HCT116 (cell line): ENCODE results near the gene CLEC3B. TPM values are rescaled to one million over a fixed set of nuclear protein-coding genes. Genes with fewer than 3 reads are reported as not detected.

Experiments used
- ATAC-seq: fragments of 200-7000 bp; cut with Tn5 transposase; 2 replicates; pipeline ENCODE4 v1.9.1; 2020; ENCODE audit warnings: mild to moderate bottlenecking, moderate library complexity
- BruUV-seq: library from RNA; stranded (reverse); fragments of 400-500 nt; replicated peaks from 2 replicates; lab custom pipeline; 2021; lab: Mats Ljungman, UMichigan
- CTCF ChIA-PET: fragments of 300-600 bp; sonication (Branson Sonifier 250); formaldehyde crosslinking; loops from one replicate; lab custom pipeline; 2021; ENCODE audit warnings: antibody characterized with exemption; lab: Charles Lee
- POLR2A ChIA-PET: fragments of 300-600, 350-600 bp; sonication (Branson Sonifier 250); formaldehyde crosslinking; loops from one replicate; lab custom pipeline; 2021; ENCODE audit warnings: antibody characterized with exemption; lab: Charles Lee
- RAD21 ChIA-PET, 2 experiments: fragments of 300-600 bp; sonication (Branson Sonifier 250); formaldehyde crosslinking; loops; one replicate each; lab custom pipeline; 2023; ENCODE audit warnings: low total read pairs in 2 of 2; ENCODE audit not compliant: uncharacterized antibody in 2 of 2, unreplicated experiment in 2 of 2, low non-redundant PET in 1 of 2; lab: Charles Lee
- DNase-seq: peaks from one replicate; pipeline ENCODE4 v3.0.0-alpha.2; 2010; ENCODE audit warnings: low read depth, low spot score
- H2AFZ ChIP-seq: fragments of 200-600 bp; shearing (Covaris generic), sonication (generic); 2 replicates; pipeline ENCODE4 v1.6.1; 2017; ENCODE audit warnings: low read depth, mixed run types, mixed read lengths, antibody characterized with exemption, low read length; ENCODE audit not compliant: poor library complexity, severe bottlenecking
- H3K27ac ChIP-seq: 2 replicates; pipeline ENCODE4 v1.5.1; 2012; ENCODE audit warnings: low read depth, low read length
- H3K27me3 ChIP-seq: fragments of 200-600 bp; sonication (generic); 2 replicates; pipeline ENCODE4 v1.6.1; 2016; ENCODE audit warnings: mixed run types, low read length, mixed read lengths; ENCODE audit not compliant: insufficient read depth
- H3K36me3 ChIP-seq, 2 experiments: fragments of 200-500 bp in 1 of 2; fragments of 200-600 bp in 1 of 2; sonication (Bioruptor generic) in 1 of 2; sonication (generic) in 1 of 2; 2 replicates each; pipeline versions ENCODE4 v1.5.1 to v1.6.1; 2014 to 2016; ENCODE audit warnings: low read length in 2 of 2, inconsistent platforms in 1 of 2, mixed read lengths in 1 of 2, mixed run types in 1 of 2; ENCODE audit not compliant: insufficient read depth in 2 of 2, control insufficient read depth in 1 of 2
- H3K4me1 ChIP-seq, 2 experiments: fragments of 200-600 bp in 1 of 2; sonication (generic) in 1 of 2; 2 replicates each; pipeline versions ENCODE4 v1.5.1 to v1.6.1; 2012 to 2017; ENCODE audit warnings: low read length in 2 of 2, inconsistent platforms in 1 of 2, mild to moderate bottlenecking in 1 of 2, mixed read lengths in 1 of 2, mixed run types in 1 of 2, moderate library complexity in 1 of 2; ENCODE audit not compliant: insufficient read depth in 2 of 2, control insufficient read depth in 1 of 2
- H3K4me2 ChIP-seq: fragments of 200-600 bp; sonication (generic); 2 replicates; pipeline ENCODE4 v1.6.1; 2017; ENCODE audit warnings: mixed run types, low read length, mixed read lengths
- H3K4me3 ChIP-seq, 2 experiments: fragments of 200-600 bp in 1 of 2; sonication (generic) in 1 of 2; replicated peaks in 1 of 2; 2 replicates each; pipeline ENCODE4 v1.5.1; 2011 to 2016; ENCODE audit warnings: low read length in 2 of 2, control low read depth in 1 of 2, low read depth in 1 of 2, mild to moderate bottlenecking in 1 of 2, mixed read lengths in 1 of 2, mixed run types in 1 of 2
- H3K79me2 ChIP-seq: fragments of 200-600 bp; sonication (generic); 2 replicates; pipeline ENCODE4 v1.6.1; 2017; ENCODE audit warnings: mild to moderate bottlenecking, mixed run types, low read length, moderate library complexity, mixed read lengths; ENCODE audit not compliant: insufficient read depth
- H3K9ac ChIP-seq: fragments of 200-600 bp; sonication (generic); 2 replicates; pipeline ENCODE4 v1.6.1; 2016; ENCODE audit warnings: low read length, mixed read lengths
- H3K9me2 ChIP-seq: fragments of 200-600 bp; sonication (generic), shearing (Covaris generic); 2 replicates; pipeline ENCODE4 v1.6.1; 2017; ENCODE audit warnings: mixed run types, mild to moderate bottlenecking, moderate library complexity; ENCODE audit not compliant: insufficient read depth
- H3K9me3 ChIP-seq, 2 experiments: fragments of 200-500 bp in 1 of 2; fragments of 200-600 bp in 1 of 2; sonication (Bioruptor generic) in 1 of 2; sonication (generic) in 1 of 2; 2 replicates each; pipeline ENCODE4 v1.6.1; 2014 to 2017; ENCODE audit warnings: low read length in 2 of 2, mixed read lengths in 2 of 2, inconsistent platforms in 1 of 2, low read depth in 1 of 2, mild to moderate bottlenecking in 1 of 2, mixed run types in 1 of 2, moderate library complexity in 1 of 2; ENCODE audit not compliant: control insufficient read depth in 1 of 2, insufficient read depth in 1 of 2
- H4K20me1 ChIP-seq: fragments of 200-600 bp; sonication (generic), shearing (Covaris generic); 2 replicates; pipeline ENCODE4 v1.6.1; 2017; ENCODE audit warnings: mixed run types, mild to moderate bottlenecking, moderate library complexity; ENCODE audit not compliant: insufficient read depth
- CBX3 ChIP-seq: IDR thresholded peaks from 2 replicates; pipeline ENCODE4 v1.6.1; 2012; ENCODE audit warnings: low read depth
- EZH2 ChIP-seq: fragments of 200-600 bp; sonication (generic); IDR thresholded peaks from 2 replicates; pipeline ENCODE4 v1.6.1; 2017; ENCODE audit warnings: antibody characterized with exemption, mixed run types
- EZH2phosphoT487 ChIP-seq: fragments of 200-600 bp; IDR thresholded peaks from 2 replicates; pipeline ENCODE4 v1.6.1; 2018; ENCODE audit warnings: antibody characterized with exemption, borderline replicate concordance
- JUND ChIP-seq: IDR thresholded peaks from 2 replicates; pipeline ENCODE4 v1.6.1; 2012
- POLR2AphosphoS5 ChIP-seq: IDR thresholded peaks from 2 replicates; pipeline ENCODE4 v1.6.1; 2011; ENCODE audit warnings: mild to moderate bottlenecking, low read depth, low read length, moderate library complexity
- SIN3A ChIP-seq: IDR thresholded peaks from 2 replicates; pipeline ENCODE4 v1.6.1; 2012; ENCODE audit warnings: low read depth
- SP1 ChIP-seq: IDR thresholded peaks from 2 replicates; pipeline ENCODE4 v1.6.1; 2012; ENCODE audit warnings: low read depth
- SRF ChIP-seq: IDR thresholded peaks from 2 replicates; pipeline ENCODE4 v1.6.1; 2012; ENCODE audit warnings: low read depth
- TCF7L2 ChIP-seq: IDR thresholded peaks from 2 replicates; pipeline ENCODE4 v1.7.0; 2011; ENCODE audit warnings: borderline replicate concordance, inconsistent platforms; ENCODE audit not compliant: insufficient read depth, insufficient read length; ENCODE audit errors: extremely low read depth
- YY1 ChIP-seq: IDR thresholded peaks from 2 replicates; pipeline ENCODE4 v1.6.1; 2011; ENCODE audit warnings: low read length, low read depth, moderate library complexity, mild to moderate bottlenecking; ENCODE audit not compliant: insufficient replicate concordance; ENCODE audit errors: extremely low read depth
- intact Hi-C: fragments of 100-400 bp; cut with micrococcal nuclease; formaldehyde crosslinking; loops from 2 replicates; pipeline ENCODE4 v1.10.0; 2022
- total RNA-seq: library from RNA; stranded (reverse); gene quantifications from one replicate; pipeline ENCODE4 v1.2.1, GENCODE V29; 2021; ENCODE audit not compliant: unreplicated experiment
- TF ChIP-seq, protein P1 (sequence below): IDR thresholded peaks from 2 replicates; pipeline ENCODE4 v1.6.1; 2012; ENCODE audit warnings: low read depth
- TF ChIP-seq, protein P2 (sequence below): IDR thresholded peaks from 2 replicates; pipeline ENCODE4 v1.6.1; 2012
- TF ChIP-seq, protein P3 (sequence below): IDR thresholded peaks from 2 replicates; pipeline ENCODE4 v1.6.1; 2012
- TF ChIP-seq, protein P4 (sequence below): IDR thresholded peaks from 2 replicates; pipeline ENCODE4 v1.6.1; 2011; ENCODE audit warnings: mild to moderate bottlenecking, low read length, moderate library complexity; ENCODE audit not compliant: insufficient replicate concordance; ENCODE audit errors: extremely low read depth
- TF ChIP-seq, protein P5 (sequence below), 3 experiments: fragments of 200-600 bp in 1 of 3; sonication (generic) in 1 of 3; IDR thresholded peaks in 2 of 3; conservative IDR thresholded peaks in 1 of 3; 2 replicates each; pipeline ENCODE4 v1.5.1; 2012 to 2017; ENCODE audit warnings: low read depth in 2 of 3, low read length in 2 of 3, antibody characterized with exemption in 1 of 3, borderline replicate concordance in 1 of 3, control low read depth in 1 of 3, mild to moderate bottlenecking in 1 of 3, mixed read lengths in 1 of 3, mixed run types in 1 of 3, moderate library complexity in 1 of 3; ENCODE audit not compliant: insufficient read depth in 1 of 3

Gene CLEC3B
- total RNA-seq, 1 experiment from 2014 or later: 0.57 TPM

DNA sequence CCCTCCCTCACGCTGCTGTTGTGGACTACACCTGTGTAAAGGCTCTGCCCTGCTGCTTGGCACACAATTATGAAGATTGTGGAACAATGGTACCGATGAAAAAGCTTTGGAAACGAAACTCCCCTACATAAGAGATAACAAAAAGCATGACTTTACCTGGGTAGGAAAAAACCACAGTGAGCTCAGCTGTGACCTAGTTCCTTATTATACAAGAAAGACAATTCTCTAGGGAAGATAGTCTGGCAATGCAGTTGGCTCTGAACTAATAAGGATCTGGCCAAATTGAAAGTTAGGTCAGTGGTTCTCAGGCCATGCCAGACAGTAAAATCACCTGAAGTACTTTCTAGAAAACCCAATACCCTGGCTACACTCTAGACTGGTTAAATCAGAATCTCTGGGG is 16.1 kb downstream of the CLEC3B start (continued):
- TF ChIP-seq TCF7L2 (no peak), SIN3A (no peak)
- TF ChIP-seq, protein P1, sequence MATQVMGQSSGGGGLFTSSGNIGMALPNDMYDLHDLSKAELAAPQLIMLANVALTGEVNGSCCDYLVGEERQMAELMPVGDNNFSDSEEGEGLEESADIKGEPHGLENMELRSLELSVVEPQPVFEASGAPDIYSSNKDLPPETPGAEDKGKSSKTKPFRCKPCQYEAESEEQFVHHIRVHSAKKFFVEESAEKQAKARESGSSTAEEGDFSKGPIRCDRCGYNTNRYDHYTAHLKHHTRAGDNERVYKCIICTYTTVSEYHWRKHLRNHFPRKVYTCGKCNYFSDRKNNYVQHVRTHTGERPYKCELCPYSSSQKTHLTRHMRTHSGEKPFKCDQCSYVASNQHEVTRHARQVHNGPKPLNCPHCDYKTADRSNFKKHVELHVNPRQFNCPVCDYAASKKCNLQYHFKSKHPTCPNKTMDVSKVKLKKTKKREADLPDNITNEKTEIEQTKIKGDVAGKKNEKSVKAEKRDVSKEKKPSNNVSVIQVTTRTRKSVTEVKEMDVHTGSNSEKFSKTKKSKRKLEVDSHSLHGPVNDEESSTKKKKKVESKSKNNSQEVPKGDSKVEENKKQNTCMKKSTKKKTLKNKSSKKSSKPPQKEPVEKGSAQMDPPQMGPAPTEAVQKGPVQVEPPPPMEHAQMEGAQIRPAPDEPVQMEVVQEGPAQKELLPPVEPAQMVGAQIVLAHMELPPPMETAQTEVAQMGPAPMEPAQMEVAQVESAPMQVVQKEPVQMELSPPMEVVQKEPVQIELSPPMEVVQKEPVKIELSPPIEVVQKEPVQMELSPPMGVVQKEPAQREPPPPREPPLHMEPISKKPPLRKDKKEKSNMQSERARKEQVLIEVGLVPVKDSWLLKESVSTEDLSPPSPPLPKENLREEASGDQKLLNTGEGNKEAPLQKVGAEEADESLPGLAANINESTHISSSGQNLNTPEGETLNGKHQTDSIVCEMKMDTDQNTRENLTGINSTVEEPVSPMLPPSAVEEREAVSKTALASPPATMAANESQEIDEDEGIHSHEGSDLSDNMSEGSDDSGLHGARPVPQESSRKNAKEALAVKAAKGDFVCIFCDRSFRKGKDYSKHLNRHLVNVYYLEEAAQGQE: no peak
- TF ChIP-seq, protein P2, sequence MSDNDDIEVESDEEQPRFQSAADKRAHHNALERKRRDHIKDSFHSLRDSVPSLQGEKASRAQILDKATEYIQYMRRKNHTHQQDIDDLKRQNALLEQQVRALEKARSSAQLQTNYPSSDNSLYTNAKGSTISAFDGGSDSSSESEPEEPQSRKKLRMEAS: no peak

DNA sequence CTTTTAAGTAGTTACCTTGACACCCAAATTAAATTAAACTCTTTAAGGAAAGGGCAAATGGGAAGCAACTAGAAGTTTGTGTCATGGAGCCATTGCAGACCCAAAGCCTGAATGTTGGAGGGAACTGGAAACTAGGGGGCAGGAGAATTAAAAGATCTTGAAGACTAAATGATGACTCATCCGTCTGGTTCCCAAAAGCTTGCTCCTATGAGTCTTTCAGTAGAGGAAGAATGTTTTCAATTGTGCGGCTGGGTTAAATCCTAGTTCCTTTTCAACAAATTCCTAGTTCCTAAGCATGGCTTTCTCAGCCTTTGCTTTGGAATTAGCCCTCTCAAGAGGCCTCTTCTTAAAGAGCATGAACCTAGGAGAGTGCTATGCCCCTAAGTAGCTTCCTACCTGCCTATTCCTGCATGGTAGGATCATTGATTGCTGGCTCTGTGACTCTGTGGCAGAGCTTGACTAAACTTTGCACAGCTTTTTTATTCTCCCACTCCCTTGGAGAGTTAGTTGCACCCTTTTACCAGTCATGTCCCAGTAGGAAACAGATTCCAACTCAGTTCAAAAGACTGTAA is 17.7 kb downstream of the CLEC3B start:
- H2AFZ ChIP-seq: peak overlapping the region; percentile 22
- BruUV-seq: no TSS peak
- no peaks in the 10 kb centered on the region for H3K36me3 ChIP-seq
- H3K9me2 ChIP-seq: no peaks in the 10 kb centered on the region
- H3K4me3 ChIP-seq: no peak overlapping the region
- ChIA-PET RAD21 (interaction anchor here in 1 of 2 experiments (1.4 kb wide), 1 partner anchor 167 kb away, joined by 4 read pairs; no protein-coding TSS in a partner anchor), POLR2A (interaction anchor here (0.6 to 0.7 kb wide), 2 partner anchors 19 to 167 kb away, joined by 3 read pairs; no protein-coding TSS in a partner anchor), CTCF (interaction anchor here (1.0 to 4.6 kb wide), 5 partner anchors 12 to 616 kb away, joined by 3 to 94 read pairs (median 3); no protein-coding TSS in a partner anchor)
- ATAC-seq (peak; percentile 26; the same call in 1 of the 2 replicates), DNase-seq (no peak)
- H4K20me1 ChIP-seq: no peaks in the 10 kb centered on the region
- H3K4me1 ChIP-seq: peaks cover 8 to 20% of the 10 kb centered on the region in 2 experiments; a peak in 3 of 4 replicates
- H3K4me2 ChIP-seq: peak overlapping the region; percentile 35
- H3K79me2 ChIP-seq: no peaks in the 10 kb centered on the region
- no peaks in the 10 kb centered on the region for H3K27me3 ChIP-seq
- no peak overlapping the region for H3K9ac ChIP-seq
- H3K9me3 ChIP-seq: no peaks in the 10 kb centered on the region
- intact Hi-C loops: loop anchor here (5.0 kb wide), 1 partner anchor 78 kb away; no protein-coding TSS in a partner anchor
- no peak overlapping the region for H3K27ac ChIP-seq
- no peak for TF ChIP-seq SRF
- TF ChIP-seq SIN3A: no peak
- TF ChIP-seq, protein P3, sequence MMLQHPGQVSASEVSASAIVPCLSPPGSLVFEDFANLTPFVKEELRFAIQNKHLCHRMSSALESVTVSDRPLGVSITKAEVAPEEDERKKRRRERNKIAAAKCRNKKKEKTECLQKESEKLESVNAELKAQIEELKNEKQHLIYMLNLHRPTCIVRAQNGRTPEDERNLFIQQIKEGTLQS: no peak
- TF ChIP-seq EZH2: no peak
- TF ChIP-seq, protein P4, sequence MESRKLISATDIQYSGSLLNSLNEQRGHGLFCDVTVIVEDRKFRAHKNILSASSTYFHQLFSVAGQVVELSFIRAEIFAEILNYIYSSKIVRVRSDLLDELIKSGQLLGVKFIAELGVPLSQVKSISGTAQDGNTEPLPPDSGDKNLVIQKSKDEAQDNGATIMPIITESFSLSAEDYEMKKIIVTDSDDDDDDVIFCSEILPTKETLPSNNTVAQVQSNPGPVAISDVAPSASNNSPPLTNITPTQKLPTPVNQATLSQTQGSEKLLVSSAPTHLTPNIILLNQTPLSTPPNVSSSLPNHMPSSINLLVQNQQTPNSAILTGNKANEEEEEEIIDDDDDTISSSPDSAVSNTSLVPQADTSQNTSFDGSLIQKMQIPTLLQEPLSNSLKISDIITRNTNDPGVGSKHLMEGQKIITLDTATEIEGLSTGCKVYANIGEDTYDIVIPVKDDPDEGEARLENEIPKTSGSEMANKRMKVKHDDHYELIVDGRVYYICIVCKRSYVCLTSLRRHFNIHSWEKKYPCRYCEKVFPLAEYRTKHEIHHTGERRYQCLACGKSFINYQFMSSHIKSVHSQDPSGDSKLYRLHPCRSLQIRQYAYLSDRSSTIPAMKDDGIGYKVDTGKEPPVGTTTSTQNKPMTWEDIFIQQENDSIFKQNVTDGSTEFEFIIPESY: no peak
- TF ChIP-seq POLR2AphosphoS5: no peak
- no peak for TF ChIP-seq SP1
- TF ChIP-seq TCF7L2: no peak
- no peak; the same call in 1 of the 2 replicates for TF ChIP-seq CBX3
- TF ChIP-seq, protein P5, sequence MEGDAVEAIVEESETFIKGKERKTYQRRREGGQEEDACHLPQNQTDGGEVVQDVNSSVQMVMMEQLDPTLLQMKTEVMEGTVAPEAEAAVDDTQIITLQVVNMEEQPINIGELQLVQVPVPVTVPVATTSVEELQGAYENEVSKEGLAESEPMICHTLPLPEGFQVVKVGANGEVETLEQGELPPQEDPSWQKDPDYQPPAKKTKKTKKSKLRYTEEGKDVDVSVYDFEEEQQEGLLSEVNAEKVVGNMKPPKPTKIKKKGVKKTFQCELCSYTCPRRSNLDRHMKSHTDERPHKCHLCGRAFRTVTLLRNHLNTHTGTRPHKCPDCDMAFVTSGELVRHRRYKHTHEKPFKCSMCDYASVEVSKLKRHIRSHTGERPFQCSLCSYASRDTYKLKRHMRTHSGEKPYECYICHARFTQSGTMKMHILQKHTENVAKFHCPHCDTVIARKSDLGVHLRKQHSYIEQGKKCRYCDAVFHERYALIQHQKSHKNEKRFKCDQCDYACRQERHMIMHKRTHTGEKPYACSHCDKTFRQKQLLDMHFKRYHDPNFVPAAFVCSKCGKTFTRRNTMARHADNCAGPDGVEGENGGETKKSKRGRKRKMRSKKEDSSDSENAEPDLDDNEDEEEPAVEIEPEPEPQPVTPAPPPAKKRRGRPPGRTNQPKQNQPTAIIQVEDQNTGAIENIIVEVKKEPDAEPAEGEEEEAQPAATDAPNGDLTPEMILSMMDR (IDR thresholded peaks at IDR 0.05 in 2 of 3, conservative IDR thresholded peaks at IDR 0.05 in 1 of 3; ENCODE audit: borderline replicate concordance in 1 of 3, insufficient read depth in 1 of 3, low read depth in 2 of 3, low read length in 2 of 3): 0 out of 6 replicates have a peak, but pooled peaks of 1 of the 3 experiments have one; percentile 38
- TF ChIP-seq YY1: no peak
- TF ChIP-seq JUND: peak; percentile 71
- no peak for TF ChIP-seq EZH2phosphoT487
